ENCODE data around the gene OTOS. TPM values are rescaled to one million over a fixed set of nuclear protein-coding genes. Genes with fewer than 3 reads are reported as not detected.

OTOS gene
- total RNA-seq, 1 experiment from 2014 or later = not detected

DNA sequence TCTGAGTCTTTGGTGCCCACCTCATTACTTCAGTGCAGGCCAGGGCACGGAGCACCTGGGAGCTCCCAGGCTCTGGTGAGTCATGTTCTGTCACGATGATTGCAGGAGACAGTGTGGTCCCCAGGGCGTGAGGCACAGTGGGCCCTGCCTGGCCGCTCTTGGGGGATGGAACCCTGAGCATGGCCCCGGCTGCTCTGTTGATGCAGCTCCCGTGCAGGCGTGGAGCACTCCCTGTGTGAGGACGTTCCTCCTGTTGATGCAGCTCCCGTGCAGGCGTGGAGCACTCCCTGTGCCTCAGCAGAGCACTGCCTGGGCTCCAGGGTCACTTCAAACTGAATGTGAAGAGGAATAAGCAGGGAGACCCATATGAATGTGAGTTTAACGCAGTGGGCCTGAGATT lies 34.5 kb downstream of the OTOS start:
- CTCF ChIA-PET = interaction anchor here (0.8 kb wide), 1 partner anchor 38 kb away, joined by 3 read pairs; no protein-coding TSS in a partner anchor
- no peak overlapping the region for H3K27ac Mint-ChIP-seq (ENCODE audit: low read depth, unreplicated experiment)
- H3K4me1 Mint-ChIP-seq (ENCODE audit: insufficient read depth, unreplicated experiment) = no peaks in the 10 kb centered on the region
- BruUV-seq (replicated peaks) = no TSS peak
- intact Hi-C loops (cut with micrococcal nuclease) = no loop called here
- DNase-seq (ENCODE audit: unreplicated experiment) = no peak
- POLR2A ChIA-PET = interaction anchor here (0.6 kb wide), 1 partner anchor 72 kb away, joined by 3 read pairs; no protein-coding TSS in a partner anchor
- H3K36me3 Mint-ChIP-seq (ENCODE audit: insufficient read depth, unreplicated experiment) = no peaks in the 10 kb centered on the region
- H3K4me3 Mint-ChIP-seq (ENCODE audit: unreplicated experiment) = no peak overlapping the region
- H3K9me3 Mint-ChIP-seq (ENCODE audit: unreplicated experiment) = no peaks in the 10 kb centered on the region
- peaks cover 60% of the 10 kb centered on the region for H3K27me3 Mint-ChIP-seq (ENCODE audit: insufficient read depth, unreplicated experiment)
- TF ChIP-seq, protein P1, sequence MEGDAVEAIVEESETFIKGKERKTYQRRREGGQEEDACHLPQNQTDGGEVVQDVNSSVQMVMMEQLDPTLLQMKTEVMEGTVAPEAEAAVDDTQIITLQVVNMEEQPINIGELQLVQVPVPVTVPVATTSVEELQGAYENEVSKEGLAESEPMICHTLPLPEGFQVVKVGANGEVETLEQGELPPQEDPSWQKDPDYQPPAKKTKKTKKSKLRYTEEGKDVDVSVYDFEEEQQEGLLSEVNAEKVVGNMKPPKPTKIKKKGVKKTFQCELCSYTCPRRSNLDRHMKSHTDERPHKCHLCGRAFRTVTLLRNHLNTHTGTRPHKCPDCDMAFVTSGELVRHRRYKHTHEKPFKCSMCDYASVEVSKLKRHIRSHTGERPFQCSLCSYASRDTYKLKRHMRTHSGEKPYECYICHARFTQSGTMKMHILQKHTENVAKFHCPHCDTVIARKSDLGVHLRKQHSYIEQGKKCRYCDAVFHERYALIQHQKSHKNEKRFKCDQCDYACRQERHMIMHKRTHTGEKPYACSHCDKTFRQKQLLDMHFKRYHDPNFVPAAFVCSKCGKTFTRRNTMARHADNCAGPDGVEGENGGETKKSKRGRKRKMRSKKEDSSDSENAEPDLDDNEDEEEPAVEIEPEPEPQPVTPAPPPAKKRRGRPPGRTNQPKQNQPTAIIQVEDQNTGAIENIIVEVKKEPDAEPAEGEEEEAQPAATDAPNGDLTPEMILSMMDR (IDR thresholded peaks at IDR 0.05; ENCODE audit: unreplicated experiment) = no peak

DNA sequence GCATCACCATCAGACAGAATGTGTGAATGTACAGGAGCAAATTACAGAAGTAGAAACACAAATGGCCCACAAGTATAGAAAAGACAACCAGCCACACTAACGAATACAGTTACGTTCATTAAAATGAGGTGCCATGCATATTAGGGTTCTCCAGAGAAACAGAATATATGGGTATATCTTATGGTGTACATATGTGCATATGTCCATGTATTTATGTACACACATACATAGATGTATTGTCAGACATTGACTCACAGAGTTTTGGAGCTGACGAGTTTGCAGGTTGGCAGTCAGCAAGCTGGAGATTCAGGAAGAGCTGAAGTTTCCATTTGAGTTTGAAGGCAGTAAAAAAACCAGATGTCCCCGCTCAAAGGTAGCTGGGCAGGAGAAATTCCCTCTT lies 37.3 kb downstream of the OTOS start:
- POLR2A ChIA-PET = no interaction called here
- DNase-seq (ENCODE audit: unreplicated experiment) = no peak
- Mint-ChIP-seq H3K4me1 (ENCODE audit: insufficient read depth, unreplicated experiment) (no peaks in the 10 kb centered on the region), H3K27ac (ENCODE audit: low read depth, unreplicated experiment) (no peak overlapping the region), H3K27me3 (ENCODE audit: insufficient read depth, unreplicated experiment) (peaks cover 66% of the 10 kb centered on the region), H3K9me3 (ENCODE audit: unreplicated experiment) (peaks cover 7% of the 10 kb centered on the region), H3K4me3 (ENCODE audit: unreplicated experiment) (no peak overlapping the region), H3K36me3 (ENCODE audit: insufficient read depth, unreplicated experiment) (no peaks in the 10 kb centered on the region)
- intact Hi-C loops (cut with micrococcal nuclease) = no loop called here
- BruUV-seq (replicated peaks) = no TSS peak
- CTCF ChIA-PET = interaction anchor here (1.5 kb wide), 1 partner anchor 42 kb away, joined by 6 read pairs; no protein-coding TSS in a partner anchor
- TF ChIP-seq, protein P1 (IDR thresholded peaks at IDR 0.05; ENCODE audit: unreplicated experiment) = no peak

- H3K36me3 Mint-ChIP-seq (ENCODE audit: insufficient read depth, unreplicated experiment) = no peaks in the 10 kb centered on the region
- intact Hi-C loops (cut with micrococcal nuclease) = no loop called here
- H3K27ac Mint-ChIP-seq (ENCODE audit: low read depth, unreplicated experiment) = no peak overlapping the region
- H3K27me3 Mint-ChIP-seq (ENCODE audit: insufficient read depth, unreplicated experiment) = peaks cover 100% of the 10 kb centered on the region
- peaks cover 11% of the 10 kb centered on the region for H3K9me3 Mint-ChIP-seq (ENCODE audit: unreplicated experiment)
- H3K4me3 Mint-ChIP-seq (ENCODE audit: unreplicated experiment) = no peak overlapping the region
- DNase-seq (ENCODE audit: unreplicated experiment) = no peak
- TF ChIP-seq, protein P1 (IDR thresholded peaks at IDR 0.05; ENCODE audit: unreplicated experiment) = no peak
- ChIA-PET POLR2A (no interaction called here), CTCF (interaction anchor here (0.6 kb wide), 1 partner anchor 77 kb away, joined by 5 read pairs; no protein-coding TSS in a partner anchor)
- H3K4me1 Mint-ChIP-seq (ENCODE audit: insufficient read depth, unreplicated experiment) = no peaks in the 10 kb centered on the region
- BruUV-seq (replicated peaks) = no TSS peak
These were observed 42.1 kb downstream of the OTOS start for GRCh38 chr2:240098349-240098748.

GRCh38 chr2:240095556-240096523 lies 44.6 kb downstream of the OTOS start:
- H3K4me1 Mint-ChIP-seq (ENCODE audit: insufficient read depth, unreplicated experiment) = no peaks in the 10 kb centered on the region
- peaks cover 17% of the 10 kb centered on the region for H3K9me3 Mint-ChIP-seq (ENCODE audit: unreplicated experiment)
- no peak overlapping the region for H3K27ac Mint-ChIP-seq (ENCODE audit: low read depth, unreplicated experiment)
- no peaks in the 10 kb centered on the region for H3K36me3 Mint-ChIP-seq (ENCODE audit: insufficient read depth, unreplicated experiment)
- TF ChIP-seq, protein P1 (IDR thresholded peaks at IDR 0.05; ENCODE audit: unreplicated experiment) = no peak
- no peak overlapping the region for H3K4me3 Mint-ChIP-seq (ENCODE audit: unreplicated experiment)
- intact Hi-C loops (cut with micrococcal nuclease) = no loop called here
- peaks cover 90% of the 10 kb centered on the region for H3K27me3 Mint-ChIP-seq (ENCODE audit: insufficient read depth, unreplicated experiment)
- BruUV-seq (replicated peaks) = no TSS peak
- ChIA-PET POLR2A (no interaction called here), CTCF (no interaction called here)
- no peak for DNase-seq (ENCODE audit: unreplicated experiment)

Measured in MCF 10A (cell line).